Breast epithelium (tissue), 4 donors: ENCODE results near the gene MFAP2. TPM values are rescaled to one million over a fixed set of nuclear protein-coding genes. Genes with fewer than 3 reads are reported as not detected.

Experiments used
- DNase-seq, 2 donors: peaks; one replicate each; pipeline ENCODE4 v3.0.0-alpha.2; 2019; ENCODE audit warnings: low spot score in 2 of 2
- H3K27ac ChIP-seq, 2 donors: fragments of 200-600 bp; sonication (generic) in 1 of 2; one replicate each; pipeline ENCODE4 v1.5.1; 2016 to 2019; ENCODE audit warnings: mild to moderate bottlenecking in 1 of 2
- H3K27me3 ChIP-seq, 2 donors: fragments of 200-600 bp; sonication (generic) in 1 of 2; one replicate each; pipeline versions ENCODE4 v1.5.1 to v1.6.0; 2017 to 2019; ENCODE audit warnings: control low read depth in 1 of 2, mild to moderate bottlenecking in 1 of 2
- H3K36me3 ChIP-seq: fragments of 200-600 bp; one replicate; pipeline ENCODE4 v1.5.1; 2019
- H3K4me1 ChIP-seq, 2 donors: fragments of 200-600 bp; sonication (generic); one replicate each; pipeline ENCODE4 v1.5.1; 2016 to 2019; ENCODE audit warnings: control low read depth in 1 of 2
- H3K4me3 ChIP-seq, 3 donors: fragments of 200-600 bp; sonication (generic); 1 replicate in 2 of 3; 2 replicates in 1 of 3; pipeline ENCODE4 v1.5.1; 2016 to 2019; ENCODE audit warnings: mild to moderate bottlenecking in 3 of 3, moderate library complexity in 2 of 3
- H3K9me3 ChIP-seq, 2 donors: fragments of 200-600 bp; sonication (generic) in 1 of 2; one replicate each; pipeline ENCODE4 v1.5.1; 2016 to 2019; ENCODE audit warnings: control low read depth in 1 of 2
- POLR2A ChIP-seq: fragments of 450-650 bp; IDR thresholded peaks from one replicate; pipeline ENCODE4 v1.6.1; 2016; ENCODE audit warnings: antibody characterized with exemption, mild to moderate bottlenecking, moderate library complexity
- POLR2AphosphoS5 ChIP-seq, 3 donors: sonication (generic); formaldehyde crosslinking; IDR thresholded peaks; one replicate each; pipeline ENCODE4 v1.6.1; 2017; ENCODE audit warnings: antibody characterized with exemption in 3 of 3
- intact Hi-C: fragments of 100-400 bp; cut with DNase I; formaldehyde crosslinking; loops from one replicate; pipeline ENCODE4 v1.15.1; 2023; ENCODE audit warnings: low total_unique reads
- total RNA-seq, 3 donors: library from RNA; depleted of rRNA; stranded (reverse); fragments of >200 nt; gene quantifications; one replicate each; pipeline ENCODE4 v1.1.0, GENCODE V29; 2016
- TF ChIP-seq, protein P1 (sequence below), 3 donors: fragments of 450-650 bp; IDR thresholded peaks; one replicate each; pipeline ENCODE4 v1.5.1; 2016 to 2017; ENCODE audit warnings: antibody characterized with exemption in 3 of 3, mild to moderate bottlenecking in 3 of 3, moderate library complexity in 3 of 3

MFAP2 gene
- total RNA-seq, 3 donors from 2014 or later = 4.5 to 40.2 (median 10.8) TPM

GRCh38 chr1:17024721-17025120 lies 44.3 kb upstream of the MFAP2 start:
- Histone ChIP-seq H3K4me3 (no peak overlapping the region), H3K36me3 (no peaks in the 10 kb centered on the region), H3K4me1 (peaks cover 0 to 10% of the 10 kb centered on the region in 2 donors), H3K9me3 (no peaks in the 10 kb centered on the region), H3K27me3 (no peaks in the 10 kb centered on the region), H3K27ac (no peak overlapping the region)
- intact Hi-C loops = no loop called here
- TF ChIP-seq, protein P1, sequence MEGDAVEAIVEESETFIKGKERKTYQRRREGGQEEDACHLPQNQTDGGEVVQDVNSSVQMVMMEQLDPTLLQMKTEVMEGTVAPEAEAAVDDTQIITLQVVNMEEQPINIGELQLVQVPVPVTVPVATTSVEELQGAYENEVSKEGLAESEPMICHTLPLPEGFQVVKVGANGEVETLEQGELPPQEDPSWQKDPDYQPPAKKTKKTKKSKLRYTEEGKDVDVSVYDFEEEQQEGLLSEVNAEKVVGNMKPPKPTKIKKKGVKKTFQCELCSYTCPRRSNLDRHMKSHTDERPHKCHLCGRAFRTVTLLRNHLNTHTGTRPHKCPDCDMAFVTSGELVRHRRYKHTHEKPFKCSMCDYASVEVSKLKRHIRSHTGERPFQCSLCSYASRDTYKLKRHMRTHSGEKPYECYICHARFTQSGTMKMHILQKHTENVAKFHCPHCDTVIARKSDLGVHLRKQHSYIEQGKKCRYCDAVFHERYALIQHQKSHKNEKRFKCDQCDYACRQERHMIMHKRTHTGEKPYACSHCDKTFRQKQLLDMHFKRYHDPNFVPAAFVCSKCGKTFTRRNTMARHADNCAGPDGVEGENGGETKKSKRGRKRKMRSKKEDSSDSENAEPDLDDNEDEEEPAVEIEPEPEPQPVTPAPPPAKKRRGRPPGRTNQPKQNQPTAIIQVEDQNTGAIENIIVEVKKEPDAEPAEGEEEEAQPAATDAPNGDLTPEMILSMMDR (IDR thresholded peaks at IDR 0.05) = no peak
- TF ChIP-seq POLR2A = no peak
- TF ChIP-seq POLR2AphosphoS5 (IDR thresholded peaks at IDR 0.05) = no peak
- no peak for DNase-seq

- Histone ChIP-seq H3K4me3 (no peak overlapping the region), H3K9me3 (no peaks in the 10 kb centered on the region), H3K27me3 (no peaks in the 10 kb centered on the region), H3K4me1 (peaks cover 0 to 8% of the 10 kb centered on the region in 2 donors), H3K27ac (no peak overlapping the region), H3K36me3 (peaks cover 3% of the 10 kb centered on the region)
- intact Hi-C loops = no loop called here
- TF ChIP-seq POLR2A (no peak), POLR2AphosphoS5 (IDR thresholded peaks at IDR 0.05) (no peak)
- TF ChIP-seq, protein P1 (IDR thresholded peaks at IDR 0.05) = no peak
- no peak for DNase-seq
These were observed 43.2 kb upstream of the MFAP2 start for GRCh38 chr1:17023573-17023972.

GRCh38 chr1:17023102-17023501 lies 42.7 kb upstream of the MFAP2 start:
- Histone ChIP-seq H3K36me3 (peaks cover 6% of the 10 kb centered on the region), H3K4me3 (no peak overlapping the region), H3K4me1 (peaks cover 0 to 3% of the 10 kb centered on the region in 2 donors), H3K9me3 (no peaks in the 10 kb centered on the region), H3K27me3 (no peaks in the 10 kb centered on the region), H3K27ac (no peak overlapping the region)
- no peak for DNase-seq
- intact Hi-C loops = no loop called here
- TF ChIP-seq, protein P1 (IDR thresholded peaks at IDR 0.05) = no peak
- TF ChIP-seq POLR2AphosphoS5 (IDR thresholded peaks at IDR 0.05) = no peak
- TF ChIP-seq POLR2A = no peak

DNA sequence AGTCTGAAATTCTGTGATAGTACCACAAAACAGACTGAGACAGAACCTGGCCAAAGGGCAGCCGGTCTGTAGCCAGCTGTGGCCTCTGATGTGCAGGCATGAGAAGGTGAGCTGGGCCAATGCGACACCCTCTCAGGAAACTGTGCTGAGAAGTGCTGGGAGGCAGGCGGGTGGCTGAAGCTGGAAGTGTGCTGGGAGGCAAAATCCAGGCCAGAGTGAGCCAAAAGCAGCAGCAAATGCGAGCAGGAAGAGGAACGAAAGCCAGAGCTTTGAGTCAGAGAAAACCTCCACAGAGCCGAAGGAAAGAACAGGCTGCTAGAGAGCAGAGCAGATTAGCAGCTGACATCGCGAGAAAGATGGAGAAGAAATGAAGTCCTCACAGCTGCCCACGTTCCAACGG lies 41.5 kb upstream of the MFAP2 start:
- Histone ChIP-seq H3K4me1 (no peaks in the 10 kb centered on the region), H3K9me3 (no peaks in the 10 kb centered on the region), H3K36me3 (peaks cover 6% of the 10 kb centered on the region), H3K27ac (no peak overlapping the region), H3K27me3 (no peaks in the 10 kb centered on the region), H3K4me3 (no peak overlapping the region)
- intact Hi-C loops = no loop called here
- TF ChIP-seq, protein P1 (IDR thresholded peaks at IDR 0.05) = no peak
- TF ChIP-seq POLR2AphosphoS5 (IDR thresholded peaks at IDR 0.05) (no peak), POLR2A (no peak)
- no peak for DNase-seq

GRCh38 chr1:17020502-17020901 lies 40.1 kb upstream of the MFAP2 start:
- TF ChIP-seq, protein P1 (IDR thresholded peaks at IDR 0.05) = no peak
- TF ChIP-seq POLR2AphosphoS5 (IDR thresholded peaks at IDR 0.05) = no peak
- TF ChIP-seq POLR2A = no peak
- Histone ChIP-seq H3K27me3 (no peaks in the 10 kb centered on the region), H3K36me3 (peaks cover 6% of the 10 kb centered on the region), H3K4me1 (no peaks in the 10 kb centered on the region), H3K4me3 (no peak overlapping the region), H3K9me3 (no peaks in the 10 kb centered on the region), H3K27ac (no peak overlapping the region)
- DNase-seq = no peak
- intact Hi-C loops = no loop called here
